Measurements from ENCODE around the gene FOXO6.
A peak's percentile ranks its signal among the peaks of the same experiment; 100 is the strongest.

The FOXO6 gene

GRCh38 chr1:41353744-41354143 is 7.5 kb upstream of the FOXO6 start:
- peak; percentile 26 for DNase-seq

DNA sequence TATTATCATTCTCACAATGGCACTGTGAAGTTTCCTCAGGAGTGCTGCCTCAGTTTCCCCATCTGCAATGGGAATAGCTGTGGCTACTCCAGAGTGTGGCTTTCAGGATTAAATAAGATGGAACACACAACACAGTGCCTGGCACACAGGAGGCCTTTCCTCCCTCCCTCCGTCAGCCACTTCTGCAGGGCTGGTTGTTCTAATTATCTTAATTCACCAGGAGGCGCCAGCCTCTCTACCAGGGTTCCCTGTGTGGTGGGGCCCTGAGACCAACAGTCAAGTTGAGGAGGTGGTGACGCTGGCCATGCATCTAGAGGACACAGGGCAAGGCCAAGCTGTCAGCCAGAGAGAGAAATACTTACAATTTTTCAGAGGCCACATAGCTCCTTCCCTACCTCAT is 6.3 kb upstream of the FOXO6 start:
- no peak for DNase-seq

GRCh38 chr1:41355356-41355755 is 5.9 kb upstream of the FOXO6 start:
- DNase-seq = no peak

DNA sequence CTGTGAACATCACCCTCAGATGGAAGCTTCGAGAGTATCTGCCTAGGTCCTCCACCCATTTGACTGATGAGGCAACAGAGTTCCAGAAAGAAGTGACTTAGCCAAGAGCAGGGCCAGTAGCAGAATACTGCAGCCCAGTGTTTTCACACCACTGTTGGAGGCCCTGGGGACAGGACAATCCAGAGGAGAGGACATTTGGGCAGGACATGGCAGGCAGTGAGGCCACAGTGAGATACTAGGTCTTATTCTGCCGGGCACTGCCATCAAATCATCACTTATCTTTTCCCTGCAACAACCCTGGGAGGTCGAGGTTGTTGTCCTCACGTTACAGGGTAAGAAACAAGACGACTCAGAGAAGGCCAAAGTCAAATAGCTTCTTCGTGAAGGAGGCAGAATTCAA is 5.5 kb upstream of the FOXO6 start:
- no peak for DNase-seq

- DNase-seq = no peak
Observed at GRCh38 chr1:41356752-41357151, 4.5 kb upstream of the FOXO6 start.

DNA sequence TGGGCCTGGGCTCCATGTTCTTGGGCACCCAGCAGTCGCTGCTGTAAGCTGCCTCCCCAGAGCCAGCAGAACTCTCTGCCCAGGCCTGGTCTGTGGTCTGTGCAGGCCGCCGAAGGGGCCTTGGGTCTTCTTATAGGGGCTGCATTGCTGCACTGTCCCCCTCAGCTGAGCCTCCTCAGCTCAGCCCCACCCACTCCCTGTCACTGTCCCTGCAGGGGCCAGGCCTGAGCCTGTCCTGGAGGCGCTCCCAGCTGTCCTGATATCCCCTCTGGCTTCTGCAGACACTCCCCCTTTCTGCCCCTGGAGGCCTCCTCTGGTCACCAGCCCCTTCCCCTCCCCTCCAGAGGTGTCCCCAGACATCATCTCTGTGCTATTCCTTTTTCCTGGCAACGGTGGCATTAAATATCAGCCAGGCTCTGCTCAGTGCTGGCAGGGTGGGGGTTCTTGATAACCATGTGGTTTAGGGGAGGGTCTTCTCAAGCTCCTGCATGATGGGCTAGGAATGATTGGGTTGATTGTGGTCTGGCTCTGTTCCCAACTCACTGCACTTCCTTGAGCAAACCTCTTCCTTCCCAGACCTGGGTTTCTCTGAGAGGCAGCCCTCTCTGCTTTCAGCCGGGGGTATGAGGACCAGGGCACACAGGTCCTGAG is 3.7 kb upstream of the FOXO6 start:
- DNase-seq = no peak

DNA sequence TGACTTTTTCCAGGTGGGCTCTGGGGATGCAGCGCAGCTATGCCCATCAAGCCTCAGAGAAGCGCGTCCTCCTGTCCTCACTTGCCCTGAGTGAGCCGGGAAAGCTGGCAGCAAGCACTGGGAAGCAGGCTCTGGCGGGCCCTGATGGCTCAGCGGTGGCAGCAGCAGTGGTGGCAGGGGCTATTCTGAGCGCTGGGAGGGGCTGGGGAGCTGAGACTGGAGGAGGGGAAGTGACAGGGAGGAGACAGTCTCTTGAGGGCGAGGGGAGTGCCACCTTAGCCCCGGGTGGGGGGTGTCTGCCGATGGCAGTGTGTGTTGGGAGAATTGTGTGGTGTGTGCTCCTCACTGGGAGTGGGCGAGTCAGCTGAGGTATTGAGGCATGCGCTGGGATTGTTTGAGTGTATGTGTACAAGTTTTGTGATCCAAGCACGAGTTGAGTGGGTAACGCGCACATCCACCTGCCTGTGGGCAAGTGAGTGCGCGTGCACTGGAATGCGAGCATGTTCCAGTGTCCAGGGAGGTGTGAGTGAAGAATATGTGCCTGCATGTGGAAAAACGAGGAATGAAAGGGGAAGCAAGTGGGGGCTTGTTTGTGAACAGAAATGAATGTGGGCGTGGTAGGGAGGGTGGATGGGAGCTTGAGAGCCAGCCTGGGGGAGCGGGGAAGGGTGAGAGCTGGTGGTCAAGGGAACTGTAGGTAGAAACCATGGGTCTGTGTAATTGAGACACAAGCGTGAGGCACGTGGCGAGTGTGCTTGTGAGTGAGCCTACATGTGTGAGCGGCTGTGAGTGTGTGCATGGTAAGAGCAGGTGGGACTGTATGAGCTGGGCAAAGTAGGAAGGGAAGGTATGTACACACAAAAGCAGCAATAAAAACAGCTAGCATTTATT is 2.9 kb upstream of the FOXO6 start:
- DNase-seq = no peak

GRCh38 chr1:41359211-41360073 is 1.8 kb upstream of the FOXO6 start:
- DNase-seq = no peak

DNA sequence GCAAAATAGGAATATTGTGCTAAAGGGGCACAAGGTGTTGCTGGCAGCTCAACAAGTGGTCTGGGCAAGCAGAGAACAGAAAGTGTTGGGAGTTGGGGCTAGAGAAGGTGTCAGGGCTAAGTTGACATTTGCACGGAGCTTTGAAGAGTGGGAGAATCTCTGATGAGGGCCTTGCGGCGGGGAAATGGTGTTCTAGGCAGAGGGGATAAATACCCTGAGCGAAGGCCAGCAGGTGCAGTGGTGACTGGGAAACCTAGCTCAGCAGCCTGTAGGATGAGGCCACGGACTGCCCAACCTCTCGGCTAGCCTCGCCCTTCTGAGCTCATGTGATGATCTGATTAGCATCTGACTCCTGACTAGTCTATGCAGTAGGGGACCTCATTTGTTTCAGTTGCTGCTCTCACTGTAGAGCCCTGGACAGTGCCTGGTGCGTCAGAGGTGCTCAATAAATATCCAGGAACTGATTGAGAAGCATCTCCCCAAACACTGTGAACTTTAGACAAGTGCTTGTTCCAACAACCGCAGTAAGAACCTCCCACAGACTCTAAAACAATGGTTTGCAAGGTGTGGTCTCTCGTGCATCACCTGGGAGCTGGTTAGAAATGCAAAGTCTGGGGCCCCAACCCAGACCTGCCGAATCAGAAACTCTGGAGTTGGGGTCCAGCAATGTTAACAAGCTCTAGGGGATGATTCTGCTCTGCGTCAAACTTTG is 1.0 kb upstream of the FOXO6 start:
- DNase-seq = peak; percentile 61

DNA sequence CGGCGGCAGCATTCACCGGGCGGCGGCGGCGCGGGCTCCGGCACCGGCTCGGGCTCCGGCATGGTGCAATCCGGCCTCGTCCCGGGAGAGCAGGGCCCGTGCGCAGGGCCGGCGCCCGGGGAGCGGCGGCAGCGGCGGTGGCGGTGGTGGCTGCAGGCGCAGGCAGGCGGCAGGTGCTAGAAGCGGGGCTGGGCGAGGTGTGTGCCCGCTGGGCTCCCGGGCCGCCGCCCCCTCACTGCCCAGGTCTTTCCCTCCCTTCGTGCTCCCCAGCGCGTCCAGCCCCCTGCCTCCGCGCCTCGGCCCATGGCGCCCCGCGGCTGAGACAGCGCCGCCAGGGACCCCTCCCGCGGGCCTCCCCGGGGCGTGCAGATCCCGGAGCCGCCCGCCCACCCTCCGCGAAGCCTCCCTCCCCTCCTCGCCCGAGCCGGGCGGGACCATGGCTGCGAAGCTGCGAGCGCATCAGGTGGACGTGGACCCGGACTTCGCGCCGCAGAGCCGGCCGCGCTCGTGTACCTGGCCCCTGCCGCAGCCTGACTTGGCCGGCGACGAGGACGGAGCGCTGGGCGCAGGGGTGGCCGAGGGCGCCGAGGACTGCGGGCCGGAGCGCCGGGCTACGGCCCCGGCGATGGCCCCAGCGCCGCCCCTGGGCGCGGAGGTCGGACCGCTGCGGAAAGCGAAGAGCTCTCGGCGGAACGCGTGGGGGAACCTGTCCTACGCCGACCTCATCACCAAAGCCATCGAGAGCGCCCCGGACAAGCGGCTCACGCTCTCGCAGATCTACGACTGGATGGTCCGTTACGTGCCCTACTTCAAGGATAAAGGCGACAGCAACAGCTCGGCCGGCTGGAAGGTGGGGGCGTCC is 492 bp downstream of the FOXO6 start:
- DNase-seq = peak; percentile 60

DNA sequence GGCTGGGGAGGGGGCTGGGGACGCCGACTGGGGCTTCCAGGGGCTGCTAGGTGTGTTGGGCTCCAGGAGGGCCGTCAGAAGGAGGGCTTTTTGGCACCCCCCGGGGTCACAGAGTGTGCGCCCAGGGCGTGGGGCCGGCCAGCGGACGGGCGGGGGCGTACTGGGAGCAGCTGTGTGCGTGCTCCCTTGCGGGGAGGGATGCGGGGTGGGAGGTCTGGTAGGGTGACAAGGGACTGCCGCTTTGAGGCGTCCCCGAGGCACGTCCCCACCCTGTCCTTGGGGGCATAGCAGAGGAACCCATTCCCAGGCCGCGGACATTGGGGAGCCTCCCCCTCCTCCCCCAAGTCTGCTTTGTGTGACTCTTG is 1.1 kb downstream of the FOXO6 start:
- DNase-seq = no peak

- DNase-seq = no peak
Observed at GRCh38 chr1:41362749-41363590, 1.7 kb downstream of the FOXO6 start.

- DNase-seq = no peak
Observed at GRCh38 chr1:41363591-41364320, 2.5 kb downstream of the FOXO6 start.

DNA sequence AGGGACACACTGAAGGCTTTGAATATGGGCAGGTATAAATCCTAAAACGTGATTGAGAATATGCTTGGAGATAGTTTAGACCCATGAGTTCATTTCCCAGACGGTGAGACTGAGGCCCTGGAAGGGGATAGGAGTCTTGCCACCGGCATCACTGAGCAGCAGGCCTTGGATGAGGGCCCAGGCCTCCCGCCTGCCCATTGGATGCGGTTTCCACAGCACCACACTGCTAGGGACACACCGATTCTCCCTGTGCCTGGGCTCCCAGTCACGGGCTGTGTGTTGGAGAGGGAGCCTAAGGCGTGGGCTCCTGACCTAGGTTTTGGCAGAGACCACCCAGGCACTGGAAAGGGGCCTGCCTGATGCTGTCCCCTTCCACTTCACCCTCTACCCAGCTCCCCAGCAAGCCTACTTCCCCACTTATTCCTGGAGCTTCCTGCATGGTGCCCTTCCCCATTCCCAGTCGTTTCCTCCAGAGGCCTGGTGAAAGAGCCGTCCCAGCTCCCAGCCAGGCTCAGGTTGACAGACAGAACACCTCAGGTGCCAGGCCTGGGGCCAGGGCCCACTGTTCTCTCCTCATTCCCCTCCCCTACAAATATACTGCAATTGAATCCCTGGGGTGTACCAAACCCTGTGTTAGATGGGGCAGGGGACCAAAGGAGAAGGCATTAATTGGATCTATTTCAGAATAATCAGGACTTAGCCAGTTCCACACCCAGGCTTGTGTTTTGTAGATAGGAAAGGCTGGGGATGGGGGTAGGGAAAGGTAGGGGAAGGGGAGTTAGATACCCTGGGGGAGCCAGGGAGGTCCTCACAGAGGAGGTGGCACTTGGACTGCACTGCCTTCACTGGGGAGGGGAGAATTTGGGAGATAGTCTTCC is 3.4 kb downstream of the FOXO6 start:
- no peak for DNase-seq

- no peak for DNase-seq
Observed at GRCh38 chr1:41365320-41365633, 4.0 kb downstream of the FOXO6 start.

DNA sequence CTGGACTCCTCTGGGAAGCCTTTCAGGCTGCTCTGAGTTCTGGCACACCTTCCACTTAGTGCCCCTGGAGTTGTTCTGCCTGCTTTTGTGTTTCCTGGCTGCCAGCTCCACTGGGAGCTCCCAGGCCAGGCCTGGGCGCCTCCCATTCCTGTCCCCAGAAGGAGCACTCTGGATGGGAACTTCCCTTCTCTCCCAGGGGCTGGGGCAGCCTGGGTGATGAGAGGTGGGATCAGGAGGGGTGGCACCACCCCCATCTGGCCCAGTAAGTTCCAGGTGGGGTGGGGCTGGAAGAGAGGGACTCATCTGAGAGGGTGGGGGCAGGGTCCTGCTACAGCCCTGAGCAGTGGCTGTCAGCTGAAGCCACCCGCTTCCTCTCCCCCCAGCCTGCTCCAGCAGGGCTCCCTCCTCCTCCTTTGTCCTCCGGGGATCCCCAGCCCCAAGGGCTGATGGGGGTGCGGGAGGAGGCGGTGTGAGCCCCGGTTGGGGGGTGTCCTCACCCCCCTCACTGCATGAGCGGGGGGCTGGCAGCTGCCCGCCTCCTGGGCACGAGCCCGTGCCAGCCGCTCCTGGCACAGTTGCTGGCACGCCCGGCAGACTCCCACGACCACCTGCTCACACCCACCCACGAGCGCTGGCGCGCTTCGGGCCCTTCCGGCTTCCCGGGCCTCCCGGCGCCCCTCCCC is 4.7 kb downstream of the FOXO6 start:
- peak; percentile 23 for DNase-seq

DNA sequence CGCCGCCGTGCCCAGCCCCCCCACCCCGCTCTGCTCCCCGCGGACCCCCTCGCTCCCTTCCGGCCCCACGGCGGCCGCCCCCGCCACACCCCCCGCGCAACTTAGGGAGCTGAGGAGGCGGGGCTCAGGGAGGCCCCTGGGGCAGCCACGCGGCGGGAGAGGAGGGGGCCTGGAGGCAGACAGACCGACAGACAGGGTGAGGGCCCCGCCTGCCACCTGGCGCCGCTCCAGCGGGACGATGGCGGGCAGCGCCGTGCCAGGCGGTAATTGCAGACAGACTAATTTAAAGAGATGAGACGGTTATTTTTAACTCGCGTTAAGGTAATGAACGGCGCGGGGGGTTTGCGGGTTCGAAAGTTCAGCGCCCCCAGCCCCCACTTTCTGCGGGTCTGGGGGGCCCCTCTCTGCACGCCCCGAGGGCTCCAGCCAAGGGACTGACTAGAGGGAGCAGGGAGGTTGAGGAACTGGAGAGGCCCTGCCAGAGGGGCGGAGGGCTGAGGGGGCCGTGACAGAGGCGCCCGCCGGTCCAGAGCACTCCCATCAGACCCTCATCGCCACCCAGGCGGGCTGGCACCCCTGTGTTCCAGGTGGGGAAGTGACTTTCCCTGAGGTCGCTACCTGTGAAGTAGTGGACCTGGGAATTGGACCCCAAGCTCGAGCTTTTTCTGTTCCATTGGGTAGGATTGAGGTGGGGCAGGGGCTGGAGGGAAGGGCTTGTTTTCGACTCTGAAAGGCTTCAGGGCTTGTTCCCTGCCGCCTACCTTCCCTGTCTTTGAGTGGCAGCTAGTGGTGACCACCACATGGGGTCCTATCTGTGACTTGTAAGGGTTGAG is 5.4 kb downstream of the FOXO6 start:
- DNase-seq = peak; percentile 42

- DNase-seq = no peak
Observed at GRCh38 chr1:41367288-41367642, 6.0 kb downstream of the FOXO6 start.

Data from NCI-H146 (cell line).